GM12878 (cell line): ENCODE results near the gene KCNK1. TPM values are rescaled to one million over a fixed set of nuclear protein-coding genes. Genes with fewer than 3 reads are reported as not detected.

Experiments used
- ATAC-seq: fragments of 200-7000 bp; cut with Tn5 transposase; 3 replicates; pipeline ENCODE4 v1.9.1; 2020; ENCODE audit warnings: mild to moderate bottlenecking, moderate library complexity
- BruUV-seq: library from RNA; stranded (reverse); fragments of 400-500 nt; replicated peaks from 2 replicates; lab custom pipeline; 2021; lab: Mats Ljungman, UMichigan
- CTCF ChIA-PET: fragments of 300-600 bp; sonication (Branson Sonifier 250); formaldehyde crosslinking; extraction: SDS; loops from one replicate; lab custom pipeline; 2021; ENCODE audit warnings: inconsistent platforms; lab: Yijun Ruan, JAX
- POLR2A ChIA-PET: fragments of 350-600 bp; formaldehyde crosslinking; extraction: SDS; loops from one replicate; lab custom pipeline; 2021; ENCODE audit warnings: inconsistent platforms; lab: Charles Lee
- RAD21 ChIA-PET: fragments of 300-600 bp; sonication (Branson Sonifier 250); formaldehyde crosslinking; loops from one replicate; lab custom pipeline; 2023; ENCODE audit warnings: antibody characterized with exemption; ENCODE audit not compliant: unreplicated experiment; lab: Charles Lee
- SMC1A ChIA-PET: fragments of 300-600 bp; sonication (Branson Sonifier 250); formaldehyde crosslinking; loops from one replicate; lab custom pipeline; 2023; ENCODE audit not compliant: unreplicated experiment, uncharacterized antibody; lab: Charles Lee
- DNase-seq: peaks from one replicate; pipeline ENCODE4 v3.0.0-alpha.2; 2011; ENCODE audit warnings: low read depth, low spot score
- FAIRE-seq: peaks from 3 replicates; lab custom pipeline; 2011; peaks lifted over from hg19 to GRCh38; lab: Jason Lieb, UNC
- H2AFZ ChIP-seq: 2 replicates; pipeline ENCODE4 v1.6.0; 2011; ENCODE audit warnings: low read depth, low read length, control low read depth; ENCODE audit not compliant: control insufficient read depth
- H3K27ac ChIP-seq: 2 replicates; pipeline ENCODE4 v1.5.1; 2011; ENCODE audit warnings: control low read depth; ENCODE audit not compliant: control insufficient read depth, insufficient read depth
- H3K27me3 ChIP-seq, 2 experiments: replicated peaks in 1 of 2; 2 replicates each; pipeline versions ENCODE4 v1.6.0 to v1.6.1; 2011; ENCODE audit warnings: low read length in 1 of 2; ENCODE audit not compliant: control insufficient read depth in 2 of 2, insufficient read depth in 2 of 2
- H3K36me3 ChIP-seq, 2 experiments: 2 replicates each; pipeline ENCODE4 v1.5.1; 2011; ENCODE audit warnings: low read length in 1 of 2; ENCODE audit not compliant: control insufficient read depth in 2 of 2, insufficient read depth in 2 of 2
- H3K4me1 ChIP-seq: 2 replicates; pipeline ENCODE4 v1.6.1; 2011; ENCODE audit warnings: mild to moderate bottlenecking, low read length, moderate library complexity, mixed read lengths; ENCODE audit not compliant: control insufficient read depth, insufficient read depth
- H3K4me2 ChIP-seq: 2 replicates; pipeline ENCODE4 v1.6.0; 2011; ENCODE audit warnings: control low read depth; ENCODE audit not compliant: control insufficient read depth, insufficient read depth
- H3K4me3 ChIP-seq: fragments of 200-600 bp; sonication (generic); 2 replicates; pipeline ENCODE4 v1.5.1; 2016
- H3K79me2 ChIP-seq: 2 replicates; pipeline ENCODE4 v1.6.0; 2011; ENCODE audit warnings: low read length; ENCODE audit not compliant: control insufficient read depth, insufficient read depth
- H3K9ac ChIP-seq: 2 replicates; pipeline ENCODE4 v1.8.0; 2011; ENCODE audit warnings: low read length, control low read depth, mixed read lengths; ENCODE audit not compliant: control insufficient read depth, insufficient read depth
- H3K9me3 ChIP-seq: replicated peaks from 3 replicates; pipeline ENCODE4 v1.5.1; 2011; ENCODE audit warnings: mild to moderate bottlenecking, low read length; ENCODE audit not compliant: control insufficient read depth, insufficient read depth
- H4K20me1 ChIP-seq: 2 replicates; pipeline ENCODE4 v1.6.0; 2011; ENCODE audit not compliant: control insufficient read depth, insufficient read depth
- ASH2L ChIP-seq: fragments of 300-600, 200-600 bp; sonication (generic); IDR thresholded peaks from 2 replicates; pipeline ENCODE4 v1.6.1; 2017; ENCODE audit warnings: low read depth, mild to moderate bottlenecking, borderline replicate concordance
- BCL11A ChIP-seq: IDR thresholded peaks from 2 replicates; pipeline ENCODE4 v1.6.1; 2011; ENCODE audit warnings: low read depth, low read length
- MYB ChIP-seq: fragments of 150-350 bp; IDR thresholded peaks from 2 replicates; pipeline ENCODE4 v1.6.1; 2014; ENCODE audit warnings: mild to moderate bottlenecking, low read depth, low read length, borderline replicate concordance
- NBN ChIP-seq: fragments of 450-650 bp; IDR thresholded peaks from 2 replicates; pipeline ENCODE4 v1.6.1; 2016
- NR2C1 ChIP-seq: fragments of 450-650 bp; IDR thresholded peaks from 2 replicates; pipeline ENCODE4 v1.6.1; 2017; ENCODE audit warnings: antibody characterized with exemption, mild to moderate bottlenecking, moderate library complexity
- PAX8 ChIP-seq: fragments of 450-650 bp; IDR thresholded peaks from 2 replicates; pipeline ENCODE4 v1.6.1; 2017; ENCODE audit warnings: mild to moderate bottlenecking, moderate library complexity
- RB1 ChIP-seq: fragments of 450-650 bp; formaldehyde crosslinking; IDR thresholded peaks from 2 replicates; pipeline ENCODE4 v1.6.1; 2017; ENCODE audit warnings: mild to moderate bottlenecking, borderline replicate concordance
- SMARCA5 ChIP-seq: fragments of 450-650 bp; IDR thresholded peaks from 2 replicates; pipeline ENCODE4 v1.6.1; 2017; ENCODE audit warnings: mild to moderate bottlenecking
- SREBF2 ChIP-seq: IDR thresholded peaks from 2 replicates; pipeline ENCODE4 v1.6.1; 2012; ENCODE audit warnings: mild to moderate bottlenecking, low read length
- ZNF24 ChIP-seq: fragments of 450-650 bp; IDR thresholded peaks from 2 replicates; pipeline ENCODE4 v1.6.1; 2017; ENCODE audit warnings: antibody characterized with exemption, mild to moderate bottlenecking
- ZZZ3 ChIP-seq: IDR thresholded peaks from 2 replicates; pipeline ENCODE4 v1.6.1; 2011; ENCODE audit warnings: low read depth; ENCODE audit not compliant: control insufficient read depth, insufficient read length
- WGBS: methylation state at CpG from one replicate; pipeline ENCODE4 v1.1.6; 2016; ENCODE audit warnings: low lambda C conversion rate; ENCODE audit not compliant: insufficient replicate concordance, insufficient coverage; ENCODE audit errors: missing lambda C conversion rate; 5-methylcytosine and 5-hydroxymethylcytosine counted together
- in situ Hi-C: fragments of 300-500 bp; cut with MboI; formaldehyde crosslinking; loops from 9 replicates; pipeline ENCODE4 v1.14.3; 2018; ENCODE audit warnings: mixed read lengths
- intact Hi-C: fragments of 100-400 bp; cut with micrococcal nuclease; formaldehyde crosslinking; loops from one replicate; pipeline ENCODE4 v1.14.2; 2022; ENCODE audit not compliant: unreplicated experiment
- polyA plus RNA-seq, 11 experiments: library from polyadenylated mRNA; depleted of rRNA in 4 of 11; unstranded in 6 of 11; stranded (reverse) in 5 of 11; fragments of >200 nt; fragmentation: Nextera tagmentation in 4 of 11; fragmentation: Illumina TruSeq in 1 of 11; extraction: Ambion mirVana in 4 of 11; extraction: Trizol in 1 of 11; gene quantifications; 1 replicate in 1 of 11; 2 replicates in 10 of 11; pipeline versions ENCODE4 v1.2.1 to v1.2.3, GENCODE V29; 2011 to 2016; ENCODE audit warnings: inconsistent platforms in 2 of 11, missing spikeins in 2 of 11, low read depth in 1 of 11
- total RNA-seq, 4 experiments: library from RNA; depleted of rRNA in 3 of 4; stranded (reverse); fragments of >200 nt in 3 of 4; fragmentation: Illumina TruSeq in 1 of 4; extraction: Trizol in 1 of 4; gene quantifications; 2 replicates each; pipeline versions ENCODE4 v1.2.1 to v1.2.3, GENCODE V29; 2013 to 2021
- TF ChIP-seq, protein P1 (sequence below): IDR thresholded peaks from 2 replicates; pipeline ENCODE4 v1.6.1; 2011; ENCODE audit warnings: mild to moderate bottlenecking, low read depth, low read length, moderate library complexity; ENCODE audit not compliant: insufficient replicate concordance

The KCNK1 gene
- total and polyA plus RNA-seq, 10 of the 15 experiments (the other 5 are each of a cell fraction or from before 2014, with no cell fraction given): 9.4 to 27.6 (median 15.1) TPM

DNA sequence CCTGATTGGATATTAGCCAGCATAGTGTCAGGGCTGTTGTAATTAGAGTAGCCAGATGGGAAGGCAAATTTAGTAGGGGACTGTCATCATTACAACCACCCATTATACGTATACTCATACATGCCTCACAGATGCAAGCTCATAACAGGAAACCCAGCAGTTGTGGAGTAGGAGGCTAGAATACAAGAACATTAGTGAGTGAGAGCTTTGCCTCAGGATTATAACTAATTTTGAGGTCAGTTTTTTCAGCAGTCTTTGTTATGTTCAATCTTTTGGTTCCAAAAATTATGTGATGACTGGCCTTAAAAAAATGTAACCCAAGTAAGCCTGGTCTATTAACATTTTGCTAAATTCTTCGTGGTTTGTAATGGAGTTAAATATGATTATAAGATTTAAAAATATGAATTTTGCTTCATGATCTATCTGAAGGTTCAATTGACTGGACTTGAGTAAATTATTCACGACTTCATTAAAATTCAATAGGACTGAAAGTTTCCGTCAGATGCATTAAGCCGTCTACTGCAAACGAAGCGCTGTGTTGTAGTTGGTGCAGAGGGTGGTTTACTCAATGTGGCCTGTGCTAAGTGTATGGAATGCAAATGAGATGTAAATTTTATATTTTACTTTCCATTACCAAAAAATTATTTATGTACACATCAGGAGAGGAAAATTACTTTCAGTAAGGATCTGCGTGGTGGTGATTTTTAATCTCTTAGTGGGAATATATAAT is 48.8 kb downstream of the KCNK1 start:
- Histone ChIP-seq H2AFZ (no peak overlapping the region), H3K27me3 (no peaks in the 10 kb centered on the region), H4K20me1 (no peaks in the 10 kb centered on the region), H3K36me3 (peaks cover 0 to 6% of the 10 kb centered on the region in 2 experiments; a peak in 2 of 4 replicates), H3K9ac (no peak overlapping the region), H3K27ac (no peak overlapping the region)
- SMC1A ChIA-PET: interaction anchor here (1.0 to 5.3 kb wide), 13 partner anchors 11 to 130 kb away, joined by 3 to 39 read pairs (median 4); no protein-coding TSS in a partner anchor
- WGBS: 75% methylated on average over 8 of the region's 8 CpGs
- FAIRE-seq: no peak
- RAD21 ChIA-PET: interaction anchor here (0.5 to 1.6 kb wide), 6 partner anchors 9 to 221 kb away, joined by 3 to 7 read pairs (median 4); no protein-coding TSS in a partner anchor
- BruUV-seq: no TSS peak
- CTCF ChIA-PET: interaction anchor here (1.0 to 3.4 kb wide), 8 partner anchors 9 to 221 kb away, joined by 3 to 17 read pairs (median 5); no protein-coding TSS in a partner anchor
- in situ Hi-C loops (no loop called here), intact Hi-C loops (no loop called here)
- POLR2A ChIA-PET: interaction anchor here (0.6 to 1.1 kb wide), 7 partner anchors 11 to 33 kb away, joined by 3 to 6 read pairs (median 3); no protein-coding TSS in a partner anchor
- TF ChIP-seq MYB (no peak), RB1 (no peak), BCL11A (no peak), ASH2L (no peak), SREBF2 (no peak), PAX8 (no peak), NR2C1 (no peak), SMARCA5 (no peak), ZZZ3 (no peak), NBN (no peak), ZNF24 (no peak)
- TF ChIP-seq, protein P1, sequence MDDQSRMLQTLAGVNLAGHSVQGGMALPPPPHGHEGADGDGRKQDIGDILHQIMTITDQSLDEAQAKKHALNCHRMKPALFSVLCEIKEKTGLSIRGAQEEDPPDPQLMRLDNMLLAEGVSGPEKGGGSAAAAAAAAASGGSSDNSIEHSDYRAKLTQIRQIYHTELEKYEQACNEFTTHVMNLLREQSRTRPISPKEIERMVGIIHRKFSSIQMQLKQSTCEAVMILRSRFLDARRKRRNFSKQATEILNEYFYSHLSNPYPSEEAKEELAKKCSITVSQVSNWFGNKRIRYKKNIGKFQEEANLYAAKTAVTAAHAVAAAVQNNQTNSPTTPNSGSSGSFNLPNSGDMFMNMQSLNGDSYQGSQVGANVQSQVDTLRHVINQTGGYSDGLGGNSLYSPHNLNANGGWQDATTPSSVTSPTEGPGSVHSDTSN: no peak
- TF ChIP-seq, all 136 proteins: peak for 0
- H3K9me3 ChIP-seq: peaks cover 2% of the 10 kb centered on the region; the same call in 2 of the 3 replicates
- H3K4me3 ChIP-seq: no peak overlapping the region
- H3K4me1 ChIP-seq: no peaks in the 10 kb centered on the region
- no peak overlapping the region for H3K4me2 ChIP-seq
- H3K79me2 ChIP-seq: no peaks in the 10 kb centered on the region
- ATAC-seq: peak; percentile 47
- no peak for DNase-seq
